ENCODE measurements around the gene UBE2G1. TPM values are rescaled to one million over a fixed set of nuclear protein-coding genes. Genes with fewer than 3 reads are reported as not detected.

The UBE2G1 gene
- total and polyA plus RNA-seq, 9 of the 15 experiments (the other 6 are each of a cell fraction or from before 2014, with no cell fraction given), result 10.1 to 65.9 (median 29.7) TPM

GRCh38 chr17:4365628-4366326 lies 698 bp downstream of the UBE2G1 start (continued):
- TF ChIP-seq ZNF197 (CRISPR knock-in tag; IDR thresholded peaks at IDR 0.05; ENCODE audit: low read depth) (no peak), BCLAF1 (IDR thresholded peaks at IDR 0.05; ENCODE audit: borderline replicate concordance in 1 of 2, control insufficient read depth in 1 of 2, low read depth in 2 of 2, low read length in 1 of 2) (no peak), ZC3H11A (IDR thresholded peaks at IDR 0.05; ENCODE audit: low read depth, low read length) (no peak), RBFOX2 (IDR thresholded peaks at IDR 0.05; ENCODE audit: low read depth, low read length) (peak; percentile 72)

GRCh38 chr17:4365103-4365627 lies 1.3 kb downstream of the UBE2G1 start:
- intact Hi-C loops (cut with micrococcal nuclease) (no loop called here), in situ Hi-C loops (cut with MboI) (no loop called here)
- no peaks in the 10 kb centered on the region for H3K9me3 ChIP-seq (replicated peaks; ENCODE audit: control insufficient read depth, insufficient read depth, low read depth, low read length)
- H3K36me3 ChIP-seq (ENCODE audit: control insufficient read depth, insufficient read depth, low read length), result peaks cover 22% of the 10 kb centered on the region; the same call in 1 of the 3 replicates
- 0% methylated on average over 9 of the region's 38 CpGs for WGBS (ENCODE audit: insufficient coverage, low coverage, missing lambda C conversion rate)
- no peaks in the 10 kb centered on the region for H3K9me1 ChIP-seq (ENCODE audit: control insufficient read depth, insufficient read depth, low read length)
- H3K4me3 ChIP-seq, result peak overlapping the region; percentile 91
- peak; percentile 92 for FAIRE-seq
- peak overlapping the region; percentile 81 for H3K4me2 ChIP-seq (ENCODE audit: insufficient read depth, low read length)
- peak overlapping the region; percentile 79 to 96 for H3K9ac ChIP-seq (ENCODE audit: insufficient read depth in 1 of 2, low read depth in 2 of 2, low read length in 2 of 2)
- H3K27ac ChIP-seq (ENCODE audit: extremely low read depth, low read depth, low read length), result peak overlapping the region; percentile 90
- ATAC-seq, result peak; percentile 74
- ChIA-PET POLR2A (no interaction called here), CTCF (ENCODE audit: low intra/inter-chr PET ratio) (no interaction called here)
- DNase-seq (ENCODE audit: extremely low read depth in 1 of 4, low spot score in 3 of 4), result peak; percentile 68 to 93 (median 78)
- H2AFZ ChIP-seq (ENCODE audit: low read depth, low read length), result peak overlapping the region; percentile 52
- no peaks in the 10 kb centered on the region for H3K27me3 ChIP-seq (ENCODE audit: control insufficient read depth in 2 of 2, insufficient read depth in 2 of 2, low read length in 2 of 2)
- peaks cover 2 to 25% of the 10 kb centered on the region in 2 experiments; a peak in 4 of 5 replicates for H3K4me1 ChIP-seq (replicated peaks in 1 of 2; ENCODE audit: control insufficient read depth in 2 of 2, insufficient read depth in 2 of 2, low read length in 2 of 2)
- H3K79me2 ChIP-seq (ENCODE audit: control insufficient read depth, insufficient read depth, low read length), result peaks cover 62% of the 10 kb centered on the region
- no TSS peak for BruUV-seq (replicated peaks)
- H4K20me1 ChIP-seq (replicated peaks; ENCODE audit: control insufficient read depth, insufficient read depth, low read length), result no peaks in the 10 kb centered on the region
- TF ChIP-seq ELF2 (CRISPR knock-in tag; IDR thresholded peaks at IDR 0.05) (no peak), JUN (IDR thresholded peaks at IDR 0.05; ENCODE audit: borderline replicate concordance, low read depth, low read length) (no peak), JUN (CRISPR knock-in tag; IDR thresholded peaks at IDR 0.05; ENCODE audit: borderline replicate concordance) (no peak), SMC3 (conservative IDR thresholded peaks at IDR 0.05; ENCODE audit: insufficient read depth, low read depth, low read length) (no peak), MAX (CRISPR knock-in tag; IDR thresholded peaks at IDR 0.05) (peak; percentile 83), ZNF57 (CRISPR knock-in tag; IDR thresholded peaks at IDR 0.05) (no peak), ZEB2 (IDR thresholded peaks at IDR 0.05) (no peak)

All from K562 (cell line).